NCI-H1048 (cell line): ENCODE measurements around the gene CAPZA1.

Source experiments
- DNase-seq: peaks from one replicate; lab custom pipeline; 2025; lab: John Stamatoyannopoulos, UW

CAPZA1 gene

GRCh38 chr1:112701227-112702066 lies 81.8 kb downstream of the CAPZA1 start:
- DNase-seq: no peak

- DNase-seq: no peak
These were observed 82.4 kb downstream of the CAPZA1 start for GRCh38 chr1:112702067-112702395.

DNA sequence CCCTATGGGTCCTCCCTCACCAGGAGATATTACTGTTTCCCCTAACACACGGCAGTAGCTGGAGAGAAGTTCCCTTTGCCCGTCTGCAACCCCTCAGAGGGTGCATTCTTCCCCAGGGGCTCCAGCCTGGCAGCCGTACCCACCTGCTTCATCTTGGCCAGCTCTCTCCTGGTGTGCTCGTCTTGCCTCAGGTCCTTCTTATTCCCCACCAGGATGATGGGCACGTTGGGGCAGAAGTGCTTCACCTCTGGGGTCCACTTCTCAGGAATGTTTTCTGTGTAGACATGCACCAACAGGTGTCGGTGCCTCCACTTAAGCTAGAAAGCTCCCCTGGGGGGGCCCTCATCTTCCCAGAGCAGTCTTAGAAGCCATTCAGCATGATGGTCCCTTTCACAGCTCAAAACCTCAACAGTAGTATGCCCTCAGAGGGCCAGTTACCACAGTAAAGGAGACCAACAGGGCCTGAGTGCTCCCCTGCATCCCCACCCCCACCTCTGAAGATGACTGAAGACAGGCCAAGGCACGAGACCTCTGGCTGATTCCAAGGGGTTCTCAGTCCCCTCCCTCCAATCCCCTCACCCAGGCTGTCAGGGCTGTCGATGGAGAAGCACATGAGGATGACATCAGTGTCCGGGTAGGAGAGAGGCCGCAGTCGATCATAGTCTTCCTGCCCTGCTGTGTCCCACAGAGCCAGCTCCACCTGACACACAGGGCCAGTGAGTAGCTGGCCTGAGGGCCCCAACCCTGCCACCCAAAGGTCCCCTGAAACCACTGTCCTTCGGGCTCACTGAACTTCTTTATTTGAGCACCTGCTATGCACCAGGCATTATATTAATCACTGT lies 83.0 kb downstream of the CAPZA1 start:
- DNase-seq: no peak

DNA sequence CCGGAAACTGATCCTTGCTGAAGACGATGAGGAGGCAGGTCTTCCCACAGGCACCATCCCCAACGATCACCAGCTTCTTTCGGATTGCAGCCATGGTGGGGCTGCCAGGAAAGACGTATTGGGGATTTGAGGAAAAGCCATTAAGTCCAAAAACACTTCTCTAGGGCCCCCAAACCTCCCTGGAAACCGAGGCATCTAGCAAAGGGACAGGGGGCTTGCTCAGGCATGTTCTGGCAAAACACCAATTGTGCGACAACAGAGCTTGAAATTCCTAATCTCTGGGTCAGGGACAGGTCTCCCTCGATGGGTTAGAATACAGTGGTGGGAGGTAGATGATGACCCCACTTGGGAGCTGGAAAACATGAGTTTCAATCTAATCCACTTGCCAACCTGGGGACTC lies 84.1 kb downstream of the CAPZA1 start:
- no peak for DNase-seq

DNA sequence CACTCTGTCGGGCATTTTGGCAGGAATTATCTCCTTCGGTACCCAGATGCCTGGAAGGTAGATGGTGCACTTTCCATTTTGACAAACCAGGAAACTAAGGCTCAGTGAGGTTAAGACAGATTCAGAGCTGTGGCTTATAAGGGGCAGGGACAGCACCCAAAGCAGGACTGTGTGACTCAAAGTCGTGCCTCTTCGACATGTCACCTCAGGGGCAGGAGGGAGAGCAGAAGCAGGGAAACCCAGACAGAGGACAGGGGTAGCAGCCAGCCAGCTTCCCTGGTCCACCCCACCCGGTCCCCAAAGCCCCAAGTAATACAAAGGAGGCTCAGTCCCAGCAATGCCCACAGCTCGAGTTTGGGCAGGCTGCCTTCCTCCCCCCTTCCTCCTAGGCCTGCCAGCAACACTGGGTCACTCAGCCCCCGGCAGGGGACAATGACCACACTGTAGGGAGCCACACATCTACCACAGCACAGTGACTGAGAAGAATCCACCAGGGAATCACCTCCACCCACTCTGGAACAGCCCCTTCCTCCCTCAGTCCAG lies 84.8 kb downstream of the CAPZA1 start:
- no peak for DNase-seq

GRCh38 chr1:112704934-112705627 lies 85.4 kb downstream of the CAPZA1 start:
- peak; percentile 88 for DNase-seq

GRCh38 chr1:112706505-112707220 lies 87.0 kb downstream of the CAPZA1 start, which contains the start of gene RHOC:
Gene RHOC (minus strand): TSS chr1:112707127. CDS start chr1:112703799, 3,328 bp downstream.
- no peak for DNase-seq

DNA sequence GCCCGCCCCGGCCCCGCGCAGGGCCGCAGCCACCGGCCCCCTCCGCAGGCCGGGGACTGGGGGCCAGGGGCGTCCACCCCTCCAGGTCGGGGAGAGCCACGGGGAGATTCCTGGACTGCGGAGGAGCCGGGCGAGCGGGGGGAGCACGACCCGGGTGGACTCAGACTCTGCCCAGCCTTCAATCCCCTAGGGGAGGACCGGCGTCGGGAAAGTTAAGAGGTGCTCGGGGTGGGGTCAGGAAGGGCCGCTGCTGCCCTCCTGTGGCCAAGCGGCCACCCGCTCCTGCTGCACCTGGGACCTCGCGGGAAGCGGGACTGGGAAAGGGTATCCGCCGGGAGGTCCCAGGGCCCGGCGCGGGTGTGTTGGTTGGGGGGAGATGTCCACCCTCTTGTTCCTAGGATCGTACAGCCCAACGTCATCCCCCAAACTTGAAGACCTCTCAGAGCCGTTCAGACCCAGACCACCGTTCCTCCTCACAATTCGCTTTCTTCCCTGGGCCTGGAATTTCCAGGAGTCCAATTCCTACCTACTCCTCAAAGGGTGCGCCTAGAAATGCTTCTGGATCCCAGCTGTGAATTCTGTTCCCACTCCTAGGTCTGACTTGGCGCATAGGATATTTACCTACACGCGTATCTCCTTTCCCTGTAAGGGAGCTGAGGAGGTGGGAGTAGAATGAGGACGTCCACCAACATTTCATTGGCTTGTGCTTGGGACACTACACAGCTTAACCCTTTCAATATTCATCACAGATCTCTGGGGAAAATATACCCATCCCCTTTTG lies 87.8 kb downstream of the CAPZA1 start:
- DNase-seq: peak; percentile 55

GRCh38 chr1:112708002-112708448 lies 88.4 kb downstream of the CAPZA1 start:
- no peak for DNase-seq

DNA sequence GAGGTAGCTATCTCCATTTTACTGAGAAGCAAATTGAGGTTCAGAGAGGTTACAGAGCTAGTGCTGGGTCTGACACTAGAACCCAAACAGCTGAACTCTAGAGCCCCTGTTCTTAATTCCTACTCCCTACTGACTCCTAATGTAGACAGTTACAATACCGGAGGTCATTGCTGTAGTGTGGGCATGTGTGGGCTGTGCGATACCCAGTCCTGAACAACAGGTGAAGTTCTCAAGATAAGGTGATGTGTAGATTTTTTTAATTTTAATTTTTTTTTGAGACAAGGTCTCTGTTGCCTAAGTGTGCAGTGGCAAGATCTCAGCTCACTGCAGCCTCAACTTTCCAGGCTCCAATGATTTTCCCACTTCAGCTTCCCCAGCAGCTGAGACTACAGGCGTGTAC lies 88.9 kb downstream of the CAPZA1 start:
- DNase-seq: no peak

DNA sequence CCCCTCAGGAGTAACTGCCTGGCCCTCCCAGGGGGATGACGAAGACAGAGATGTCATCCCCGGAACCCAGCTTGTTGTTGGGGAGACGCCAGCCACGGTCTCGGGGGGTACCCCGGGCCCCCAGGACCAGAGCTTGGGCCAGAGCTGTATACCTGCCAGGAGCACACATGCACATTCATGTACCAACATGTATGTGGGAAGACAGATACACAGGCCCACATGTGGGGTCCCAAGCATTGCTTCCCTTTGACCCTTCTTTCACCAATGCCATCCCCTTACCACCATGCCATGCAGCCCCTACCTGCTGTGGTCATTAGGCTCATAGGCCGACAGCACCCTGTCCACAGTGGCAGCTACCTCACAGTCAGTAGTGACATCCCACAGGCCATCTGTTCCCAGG lies 90.5 kb downstream of the CAPZA1 start:
- no peak for DNase-seq

DNA sequence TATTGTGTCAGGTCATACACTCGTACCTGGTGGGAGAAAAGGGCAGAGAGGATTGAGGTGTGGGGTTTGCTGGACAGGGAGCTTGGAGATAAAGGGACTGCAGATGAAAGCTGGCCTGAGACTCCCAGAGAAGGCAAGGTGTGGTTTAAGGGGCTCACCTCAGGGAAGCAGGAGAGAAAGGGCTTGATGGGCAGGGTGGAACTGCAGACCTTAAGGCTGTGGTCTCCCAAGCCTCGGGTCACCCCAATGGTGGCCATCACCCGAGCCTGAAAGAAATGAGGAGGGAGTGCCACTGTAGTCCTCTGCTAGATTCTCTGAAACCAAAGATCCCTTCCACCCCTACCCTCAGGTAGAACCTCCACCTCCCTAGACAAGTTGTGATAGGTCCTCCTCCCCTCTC lies 91.0 kb downstream of the CAPZA1 start:
- DNase-seq: no peak

- no peak for DNase-seq
These were observed 91.4 kb downstream of the CAPZA1 start for GRCh38 chr1:112711041-112711440.

DNA sequence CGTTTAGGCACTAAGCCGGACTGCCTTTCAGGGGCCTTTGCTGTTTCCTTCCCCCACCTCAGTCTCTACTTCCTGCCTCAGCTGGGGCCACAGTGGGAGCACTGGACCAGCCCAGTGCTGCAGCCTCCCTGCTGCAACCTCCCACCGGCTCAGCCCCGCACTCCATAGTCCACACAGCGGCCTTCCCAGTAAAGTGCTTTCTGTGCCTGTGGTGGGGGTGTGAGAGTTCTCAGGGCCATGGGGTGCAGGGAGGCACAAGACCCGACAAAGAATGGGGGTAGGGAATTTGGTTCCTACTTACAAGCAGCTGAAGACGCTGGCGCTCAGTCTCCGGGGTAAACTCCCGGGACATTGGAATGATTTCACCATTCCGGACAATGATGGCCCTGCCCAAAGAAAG lies 92.0 kb downstream of the CAPZA1 start:
- no peak for DNase-seq

- no peak for DNase-seq
These were observed 92.6 kb downstream of the CAPZA1 start for GRCh38 chr1:112712191-112712590.

DNA sequence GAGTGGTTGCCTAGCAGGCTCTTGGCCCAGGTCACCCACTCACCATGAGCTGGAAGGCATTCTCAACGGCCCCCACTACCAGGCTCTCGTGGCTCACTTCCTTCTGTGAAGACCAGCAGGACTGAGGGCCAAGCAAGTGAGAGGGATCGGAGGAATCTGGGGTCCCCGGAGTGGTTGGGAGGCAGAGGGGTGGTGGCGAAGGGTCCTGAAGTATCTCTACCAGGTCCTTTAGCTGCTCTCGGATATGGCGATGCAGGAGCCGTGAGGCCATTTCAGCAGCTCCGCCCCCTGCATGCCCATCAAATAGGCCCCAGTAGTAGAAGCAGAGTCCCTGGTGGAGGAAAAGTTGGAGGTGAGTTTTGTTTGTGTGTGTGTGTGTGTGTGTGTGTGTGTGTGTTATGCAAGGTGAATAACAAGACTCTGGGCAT lies 93.1 kb downstream of the CAPZA1 start:
- DNase-seq: no peak

- DNase-seq: no peak
These were observed 94.1 kb downstream of the CAPZA1 start for GRCh38 chr1:112713466-112714312.

DNA sequence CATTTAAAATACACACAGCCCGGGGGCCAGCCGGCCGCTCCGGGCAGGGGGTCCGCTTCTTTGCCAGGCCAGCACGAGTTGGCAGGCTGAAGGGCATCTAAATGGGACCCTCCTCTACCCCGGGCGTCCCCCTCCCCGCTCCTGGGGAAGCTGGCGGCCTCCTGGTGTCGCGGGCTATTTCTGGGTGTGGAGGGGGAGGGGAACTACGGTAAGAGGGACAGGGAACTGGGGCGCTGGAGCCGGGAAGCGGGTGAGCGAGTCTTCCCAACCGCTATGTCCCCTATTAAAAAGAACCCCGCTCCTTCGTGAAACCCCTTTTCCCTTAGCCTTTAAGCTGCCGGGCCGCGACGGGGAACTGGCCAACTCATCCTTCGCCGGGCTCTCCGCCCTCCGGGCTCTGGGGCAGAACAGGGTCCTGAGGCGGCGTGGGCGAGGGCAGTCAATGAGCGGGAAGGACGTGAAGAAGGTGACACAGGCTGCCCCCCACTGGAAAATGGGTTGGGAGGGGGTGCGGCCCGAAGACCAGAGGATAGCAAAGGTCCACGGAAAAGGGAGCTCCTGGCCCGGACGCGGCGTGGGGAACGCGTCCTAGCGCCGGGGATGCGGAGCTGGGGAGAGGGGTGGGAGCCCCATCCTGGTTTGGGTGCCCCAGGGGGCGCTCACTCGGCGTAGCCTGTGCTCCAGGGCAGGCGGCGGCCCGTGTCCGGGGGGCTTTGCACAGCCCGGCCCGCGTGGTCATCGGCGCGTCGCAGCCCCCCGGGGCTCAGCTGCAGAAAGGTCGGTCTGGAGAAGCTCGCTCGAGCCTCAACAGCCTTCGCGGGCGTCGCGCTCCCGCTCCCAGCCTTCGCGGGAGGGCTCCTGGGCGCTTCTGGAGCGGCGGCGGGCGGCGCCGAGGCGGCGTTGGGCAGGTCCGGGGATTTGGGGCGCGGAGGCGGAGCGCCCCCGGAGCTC lies 95.0 kb downstream of the CAPZA1 start:
- no peak for DNase-seq
